GM13977 (cell line): Measurements from ENCODE around the gene CORO6.

Experiments
- DNase-seq: peaks from one replicate; pipeline ENCODE4 v3.0.0; 2012; ENCODE audit warnings: low spot score
- in situ Hi-C: fragments of 300-500 bp; cut with MboI; formaldehyde crosslinking; loops from one replicate; pipeline ENCODE4 v1.12.0; 2022; ENCODE audit warnings: low sequenced_read_pairs, low pct_unique_long_range_greater_than_20kb, mixed read lengths, inconsistent platforms; ENCODE audit not compliant: unreplicated experiment
- TF ChIP-seq, protein P1 (sequence below): IDR thresholded peaks from 2 replicates; pipeline ENCODE4 v1.5.1; 2012; ENCODE audit warnings: mild to moderate bottlenecking, control low read depth; ENCODE audit not compliant: insufficient read depth; ENCODE audit errors: extremely low read depth, missing control alignments

Gene CORO6

DNA sequence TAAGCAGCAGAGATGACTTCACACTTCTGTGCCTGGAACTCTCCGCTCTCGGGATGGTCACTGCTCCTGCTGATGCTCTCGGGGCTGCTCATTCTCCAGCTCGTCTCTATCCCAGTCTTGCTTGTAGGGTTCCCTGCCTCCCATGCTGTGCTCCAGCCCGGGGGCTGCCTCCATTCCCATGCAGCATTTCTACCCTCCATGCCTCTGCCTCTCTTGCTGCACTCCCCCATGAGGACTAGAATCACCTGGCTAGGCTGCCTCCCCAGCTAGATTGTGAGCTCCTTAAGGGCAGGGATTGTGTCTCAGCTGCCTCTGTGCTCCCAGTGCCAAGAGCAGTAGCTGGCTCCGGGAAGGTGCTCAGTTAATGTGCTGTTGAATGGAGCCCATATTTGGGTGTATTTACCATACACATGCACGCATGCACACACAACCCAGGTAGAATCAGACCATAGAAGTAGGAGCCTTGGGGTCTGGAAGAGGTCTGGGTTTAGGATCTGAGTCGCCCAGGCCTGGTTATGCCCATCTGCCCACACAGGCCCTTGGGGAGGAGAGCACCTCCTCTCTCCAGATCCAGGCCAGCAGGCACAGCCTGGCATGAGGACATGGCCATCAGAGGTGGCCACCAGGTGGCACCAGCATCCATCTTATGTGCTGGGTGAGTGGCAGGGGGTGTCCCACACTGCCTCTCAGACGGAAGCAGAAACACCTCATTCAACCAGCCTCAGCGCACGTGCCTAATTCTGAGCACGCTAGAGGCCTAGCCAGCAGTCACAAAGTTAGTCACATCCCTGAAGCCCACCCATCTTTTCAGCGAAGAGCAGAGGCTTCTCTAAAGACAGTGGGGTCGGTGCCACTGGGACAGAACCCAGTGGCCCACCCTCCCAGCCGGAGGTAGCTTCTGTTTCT, 42.6 kb downstream of the CORO6 start:
- DNase-seq, result peak; percentile 95
- in situ Hi-C loops, result no loop called here
- TF ChIP-seq, protein P1, sequence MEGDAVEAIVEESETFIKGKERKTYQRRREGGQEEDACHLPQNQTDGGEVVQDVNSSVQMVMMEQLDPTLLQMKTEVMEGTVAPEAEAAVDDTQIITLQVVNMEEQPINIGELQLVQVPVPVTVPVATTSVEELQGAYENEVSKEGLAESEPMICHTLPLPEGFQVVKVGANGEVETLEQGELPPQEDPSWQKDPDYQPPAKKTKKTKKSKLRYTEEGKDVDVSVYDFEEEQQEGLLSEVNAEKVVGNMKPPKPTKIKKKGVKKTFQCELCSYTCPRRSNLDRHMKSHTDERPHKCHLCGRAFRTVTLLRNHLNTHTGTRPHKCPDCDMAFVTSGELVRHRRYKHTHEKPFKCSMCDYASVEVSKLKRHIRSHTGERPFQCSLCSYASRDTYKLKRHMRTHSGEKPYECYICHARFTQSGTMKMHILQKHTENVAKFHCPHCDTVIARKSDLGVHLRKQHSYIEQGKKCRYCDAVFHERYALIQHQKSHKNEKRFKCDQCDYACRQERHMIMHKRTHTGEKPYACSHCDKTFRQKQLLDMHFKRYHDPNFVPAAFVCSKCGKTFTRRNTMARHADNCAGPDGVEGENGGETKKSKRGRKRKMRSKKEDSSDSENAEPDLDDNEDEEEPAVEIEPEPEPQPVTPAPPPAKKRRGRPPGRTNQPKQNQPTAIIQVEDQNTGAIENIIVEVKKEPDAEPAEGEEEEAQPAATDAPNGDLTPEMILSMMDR, result peak; percentile 94

- in situ Hi-C loops, result no loop called here
- TF ChIP-seq, protein P1, result no peak
- no peak for DNase-seq
These were observed 43.9 kb downstream of the CORO6 start for GRCh38 chr17:29578626-29579485.

- in situ Hi-C loops, result no loop called here
- TF ChIP-seq, protein P1, result no peak
- DNase-seq, result no peak
These were observed 45.1 kb downstream of the CORO6 start for GRCh38 chr17:29577385-29578211.

- DNase-seq, result no peak
- in situ Hi-C loops, result no loop called here
- TF ChIP-seq, protein P1, result no peak
These were observed 45.7 kb downstream of the CORO6 start for GRCh38 chr17:29577001-29577370.

DNA sequence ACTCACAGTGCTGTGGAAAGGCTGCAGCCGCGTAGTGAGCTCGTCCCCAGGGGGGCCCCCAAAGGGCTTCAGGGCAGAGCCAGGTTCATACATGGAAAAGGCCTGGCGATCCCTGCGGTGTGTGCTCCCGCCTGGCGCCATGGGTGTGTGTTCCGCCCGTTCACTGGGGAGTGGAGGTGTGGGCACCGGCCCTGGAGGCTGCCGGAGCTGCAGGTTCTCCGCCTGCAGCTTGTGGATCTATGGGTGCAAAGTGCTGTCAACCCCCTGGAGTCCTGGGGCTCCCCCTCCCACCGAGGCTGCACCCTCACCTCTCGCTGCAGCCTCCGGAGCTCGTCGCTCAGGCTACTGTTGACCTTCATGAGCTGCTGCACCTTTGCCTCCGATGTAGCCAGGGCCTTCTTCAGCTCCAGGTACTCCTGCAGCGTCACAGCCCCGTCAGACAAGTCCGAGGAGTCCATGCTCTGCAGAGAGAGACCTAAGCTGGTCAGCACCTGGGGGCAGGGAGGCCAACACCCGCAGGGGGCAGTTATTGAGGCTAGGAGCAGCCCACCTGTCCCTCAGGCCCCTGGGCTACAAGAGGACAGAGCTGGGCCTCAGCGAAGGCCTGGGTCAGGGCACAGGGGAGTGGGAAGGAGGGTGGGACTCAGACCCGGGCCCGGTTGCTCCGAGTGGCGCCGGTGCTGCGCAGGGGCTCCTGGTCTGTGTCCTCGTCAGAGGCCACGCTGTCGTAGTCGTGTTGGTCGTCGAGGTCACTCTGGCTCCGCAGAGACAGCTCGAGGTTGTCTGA, 46.3 kb downstream of the CORO6 start:
- in situ Hi-C loops, result no loop called here
- TF ChIP-seq, protein P1, result no peak
- DNase-seq, result no peak
